Epidermal melanocyte (primary cell): ENCODE results near the gene KDM6B.
A peak's percentile ranks its signal among the peaks of the same experiment; 100 is the strongest.

ENCODE experiments used
- DNase-seq: peaks from one replicate; pipeline ENCODE4 v3.0.0; 2011; ENCODE audit warnings: low spot score; ENCODE audit not compliant: insufficient read length

The KDM6B gene

DNA sequence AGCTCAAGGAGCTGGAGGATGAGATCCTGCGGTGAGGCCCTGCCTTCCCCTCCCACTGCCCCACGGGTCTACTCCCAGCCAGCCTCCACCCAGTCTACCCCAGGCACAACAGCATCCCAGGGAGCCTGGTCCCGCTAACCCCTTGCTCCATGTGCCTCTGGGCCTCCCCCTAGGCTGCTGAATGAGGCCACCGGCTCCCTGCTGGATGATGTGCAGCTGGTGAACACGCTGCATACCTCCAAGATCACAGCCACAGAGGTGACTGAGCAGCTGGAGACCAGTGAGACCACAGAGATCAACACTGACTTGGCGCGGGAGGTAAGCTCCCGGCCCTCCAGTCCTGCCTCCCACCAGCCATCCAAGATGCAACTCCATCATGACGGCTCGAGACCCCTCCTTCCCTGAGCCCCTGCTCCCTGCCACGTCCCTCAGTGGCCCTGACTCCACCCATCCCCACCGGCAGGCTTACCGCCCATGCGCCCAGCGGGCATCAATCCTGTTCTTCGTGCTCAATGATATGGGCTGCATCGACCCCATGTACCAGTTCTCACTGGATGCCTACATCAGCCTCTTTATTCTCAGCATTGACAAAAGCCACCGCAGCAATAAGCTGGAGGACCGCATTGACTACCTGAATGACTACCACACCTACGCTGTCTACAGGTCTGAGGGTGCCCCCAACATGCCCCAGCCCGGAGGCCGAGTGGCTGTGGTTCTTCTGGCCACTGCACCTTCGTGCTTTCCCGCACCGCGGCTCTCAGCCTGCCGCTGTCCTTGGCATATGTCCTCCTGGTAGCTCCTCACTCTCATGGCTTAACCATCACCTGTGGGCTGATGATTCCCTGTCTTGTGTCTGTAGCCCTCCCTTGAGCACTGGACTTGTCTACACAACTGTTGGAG lies 15.0 kb upstream of the KDM6B start:
- no peak for DNase-seq

DNA sequence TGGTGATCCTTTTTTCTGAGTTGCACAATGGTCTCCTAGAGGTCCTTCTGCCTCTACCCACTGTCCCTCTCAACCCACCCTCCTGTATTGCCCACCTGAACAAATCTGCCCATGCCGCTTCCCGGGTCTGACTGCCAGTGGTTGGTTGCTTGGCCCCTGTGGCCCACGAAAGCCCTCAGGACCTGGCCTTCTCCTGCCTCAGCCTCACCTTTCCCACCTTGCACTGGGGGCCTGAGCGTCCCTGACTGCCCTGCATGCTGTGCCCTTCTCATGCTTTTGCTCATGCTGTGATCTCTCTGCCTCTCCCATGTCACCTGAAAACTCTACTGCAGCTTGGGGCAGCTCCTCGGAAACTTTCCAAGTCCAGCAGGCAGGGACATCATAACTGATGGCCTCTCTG lies 13.8 kb upstream of the KDM6B start:
- DNase-seq: no peak

DNA sequence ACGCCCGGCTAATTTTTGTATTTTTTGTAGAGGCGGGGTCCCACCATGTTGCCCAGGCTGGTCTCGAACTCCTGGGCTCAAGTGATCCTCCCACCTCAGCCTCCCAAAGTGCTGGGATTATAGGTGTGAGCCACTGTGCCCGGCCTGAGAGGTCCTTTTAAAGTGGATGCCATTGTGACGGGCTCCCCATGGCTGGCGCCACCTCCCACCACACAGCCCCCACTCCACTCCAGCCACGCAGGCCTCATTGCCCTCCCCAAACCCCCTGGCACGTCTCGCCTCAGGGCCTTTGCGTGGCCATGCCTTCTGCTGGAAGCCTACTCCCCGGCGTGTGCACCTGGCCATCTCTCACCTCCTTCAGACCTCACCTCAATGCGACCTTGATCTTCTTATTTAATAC lies 11.9 kb upstream of the KDM6B start:
- no peak for DNase-seq

DNA sequence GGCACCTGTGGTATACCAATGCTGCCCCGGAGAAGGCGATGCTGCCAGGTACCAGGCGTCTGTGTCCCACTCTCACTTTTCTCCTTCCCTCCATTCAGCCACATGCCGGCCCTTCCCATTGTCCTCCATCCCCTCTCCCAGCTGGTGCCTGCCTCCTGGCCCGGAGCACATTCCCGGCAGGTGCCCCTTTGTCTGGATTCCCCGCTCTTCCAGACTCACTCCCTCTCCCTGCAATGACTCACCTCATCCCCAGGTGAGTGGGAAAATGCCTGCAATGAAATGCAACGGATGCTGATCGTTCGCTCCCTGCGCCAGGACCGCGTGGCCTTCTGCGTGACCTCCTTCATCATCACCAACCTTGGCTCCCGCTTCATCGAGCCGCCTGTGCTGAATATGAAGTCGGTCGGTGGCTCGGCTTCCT lies 10.4 kb upstream of the KDM6B start:
- no peak for DNase-seq

DNA sequence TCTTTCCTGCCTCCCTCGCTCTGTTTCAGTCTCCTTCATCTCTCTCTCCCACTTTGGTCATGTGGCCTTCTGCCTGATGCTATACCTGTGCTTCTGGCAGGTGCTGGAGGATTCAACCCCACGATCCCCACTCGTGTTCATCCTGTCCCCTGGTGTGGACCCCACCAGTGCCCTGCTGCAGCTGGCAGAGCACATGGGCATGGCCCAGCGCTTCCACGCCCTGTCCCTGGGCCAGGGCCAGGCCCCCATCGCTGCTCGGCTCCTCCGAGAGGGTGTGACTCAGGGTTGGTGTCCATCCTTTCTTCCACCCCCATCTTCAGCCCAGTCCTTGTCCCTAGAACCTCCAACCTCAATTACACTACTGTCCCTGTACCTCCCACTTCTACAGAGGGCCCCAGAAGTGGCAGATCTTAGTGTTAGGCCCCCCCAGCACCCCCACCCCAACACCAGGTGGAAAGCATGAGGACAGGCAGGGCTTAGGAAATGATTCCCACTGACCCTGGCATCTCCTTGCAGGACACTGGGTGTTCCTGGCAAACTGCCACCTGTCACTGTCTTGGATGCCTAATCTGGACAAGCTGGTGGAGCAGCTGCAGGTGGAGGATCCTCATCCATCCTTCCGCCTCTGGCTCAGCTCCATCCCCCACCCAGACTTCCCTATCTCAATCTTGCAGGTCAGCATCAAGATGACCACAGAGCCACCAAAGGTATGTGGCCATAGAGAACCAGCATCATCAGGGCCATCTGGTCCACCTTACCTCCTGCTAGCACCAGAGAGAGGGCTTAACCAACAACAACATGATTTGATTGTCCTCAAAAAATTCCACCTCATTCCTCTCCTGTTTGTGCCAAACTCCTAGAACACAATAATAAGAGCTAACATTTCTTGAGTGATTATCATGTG lies 9.7 kb upstream of the KDM6B start:
- no peak for DNase-seq

DNA sequence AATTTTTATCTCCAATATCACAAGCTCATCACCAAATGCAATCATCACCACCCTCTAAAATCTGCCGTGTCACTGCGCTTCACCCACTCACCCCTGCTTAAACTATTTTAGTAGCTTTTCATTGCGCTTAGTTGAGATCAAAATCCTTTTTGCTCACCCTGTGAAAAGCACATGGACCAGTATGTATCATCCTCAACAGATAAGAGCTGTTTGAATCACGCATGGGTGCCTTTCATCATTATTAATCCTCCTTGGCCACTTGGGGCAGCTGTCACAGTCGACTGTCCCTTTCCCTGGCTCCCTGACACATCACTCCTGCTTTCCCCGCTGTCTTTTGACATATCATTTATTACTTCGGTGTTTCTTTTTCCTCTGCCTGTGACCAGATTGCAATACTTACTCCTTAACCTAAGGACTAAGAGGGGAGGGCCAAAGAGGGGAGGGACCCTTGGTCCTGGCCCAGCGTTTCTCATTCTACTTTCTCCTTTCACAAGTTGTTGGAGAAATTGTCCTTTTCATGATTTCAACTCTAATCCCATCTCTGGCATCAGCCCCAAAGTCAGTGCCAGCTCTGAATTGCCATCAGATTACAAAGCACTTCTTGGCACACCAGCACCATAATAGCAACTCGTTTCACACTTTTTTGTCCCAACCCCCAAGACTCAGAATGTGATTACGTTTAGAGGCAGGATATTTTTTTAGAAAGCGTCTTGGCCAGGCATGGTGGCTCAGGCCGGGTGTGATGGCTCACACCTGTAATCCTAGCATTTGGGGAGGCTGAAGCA lies 8.6 kb upstream of the KDM6B start:
- no peak for DNase-seq

DNA sequence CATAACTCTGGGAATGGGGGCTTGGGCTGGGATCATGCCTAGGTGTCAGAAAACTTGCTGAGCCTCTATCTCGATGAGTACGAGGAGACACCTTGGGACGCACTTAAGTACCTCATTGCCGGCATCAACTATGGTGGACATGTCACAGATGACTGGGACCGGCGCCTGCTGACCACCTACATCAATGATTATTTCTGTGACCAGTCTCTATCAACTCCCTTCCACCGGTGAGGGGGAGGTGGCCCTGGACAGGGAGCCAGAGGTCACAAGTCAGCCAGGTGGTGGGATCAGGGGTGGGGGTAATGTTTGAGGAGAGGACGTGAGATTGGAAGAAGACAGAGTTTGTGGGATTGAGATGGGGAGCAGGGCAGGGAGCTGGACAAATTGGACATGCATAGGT lies 3.4 kb upstream of the KDM6B start:
- DNase-seq: no peak

DNA sequence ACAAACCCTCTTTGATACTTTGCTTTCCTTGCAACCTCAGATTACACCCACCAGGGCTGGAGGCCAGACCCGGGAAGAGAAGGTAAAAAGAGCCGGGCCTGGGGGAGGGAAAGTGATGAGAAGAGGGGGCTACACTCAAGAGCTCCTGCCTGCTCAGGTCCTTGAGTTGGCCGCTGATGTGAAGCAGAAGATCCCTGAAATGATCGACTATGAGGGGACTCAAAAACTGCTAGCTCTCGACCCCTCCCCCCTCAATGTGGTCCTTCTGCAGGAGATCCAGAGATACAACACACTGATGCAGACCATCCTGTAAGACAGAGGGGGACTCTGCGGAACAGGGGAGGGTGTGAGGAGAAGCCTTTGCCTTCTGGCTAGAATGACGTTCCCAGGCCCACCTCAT lies 2.8 kb upstream of the KDM6B start:
- DNase-seq: no peak

DNA sequence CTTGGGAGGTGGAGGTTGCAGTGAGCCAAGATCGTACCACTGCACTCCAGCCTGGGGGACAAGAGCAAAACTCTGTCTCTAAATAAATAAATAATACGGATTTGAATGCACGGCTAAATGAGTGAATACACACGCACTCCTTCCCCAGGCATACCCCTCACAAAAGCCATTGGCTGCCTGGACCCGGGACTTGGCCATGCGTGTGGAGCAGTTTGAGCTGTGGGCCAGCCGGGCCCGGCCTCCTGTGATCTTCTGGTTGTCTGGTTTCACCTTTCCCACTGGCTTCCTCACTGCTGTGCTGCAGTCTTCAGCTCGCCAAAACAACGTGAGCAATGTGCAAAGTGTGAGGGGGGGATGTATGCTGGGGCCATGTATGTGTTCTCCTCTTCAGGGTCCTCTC lies 1.6 kb upstream of the KDM6B start:
- no peak for DNase-seq

DNA sequence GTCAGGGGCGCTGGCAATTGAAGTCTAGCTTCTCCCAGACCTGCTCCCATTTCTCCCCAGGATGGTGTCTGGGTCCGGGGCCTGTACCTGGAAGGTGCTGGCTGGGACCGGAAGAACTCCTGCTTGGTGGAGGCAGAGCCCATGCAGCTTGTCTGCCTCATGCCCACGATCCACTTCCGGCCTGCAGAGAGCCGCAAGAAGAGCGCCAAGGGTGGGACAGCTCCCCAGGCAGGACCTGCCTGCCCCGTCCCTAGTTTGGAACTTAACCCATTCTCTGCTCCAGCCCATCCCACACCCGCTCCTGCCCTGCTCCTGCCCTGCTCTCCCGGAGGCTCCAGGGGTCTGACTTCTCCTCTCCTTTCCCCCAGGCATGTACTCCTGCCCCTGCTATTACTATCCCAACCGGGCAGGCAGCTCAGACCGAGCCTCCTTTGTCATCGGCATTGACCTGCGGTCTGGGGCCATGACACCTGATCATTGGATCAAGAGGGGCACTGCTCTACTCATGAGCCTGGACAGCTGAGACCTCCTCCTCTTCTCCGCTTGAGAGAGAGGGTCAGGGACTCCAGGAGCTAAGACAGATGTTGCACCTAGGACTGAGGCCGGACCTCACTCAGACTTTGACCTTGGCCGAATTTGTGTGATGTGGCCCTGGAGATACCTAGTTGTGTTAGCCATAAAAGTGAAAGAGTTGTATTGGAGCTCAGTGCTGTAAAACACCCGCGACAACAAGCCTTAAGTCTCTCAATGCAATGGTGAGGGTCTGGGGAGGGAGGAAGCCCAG lies 814 bp upstream of the KDM6B start:
- DNase-seq: no peak

DNA sequence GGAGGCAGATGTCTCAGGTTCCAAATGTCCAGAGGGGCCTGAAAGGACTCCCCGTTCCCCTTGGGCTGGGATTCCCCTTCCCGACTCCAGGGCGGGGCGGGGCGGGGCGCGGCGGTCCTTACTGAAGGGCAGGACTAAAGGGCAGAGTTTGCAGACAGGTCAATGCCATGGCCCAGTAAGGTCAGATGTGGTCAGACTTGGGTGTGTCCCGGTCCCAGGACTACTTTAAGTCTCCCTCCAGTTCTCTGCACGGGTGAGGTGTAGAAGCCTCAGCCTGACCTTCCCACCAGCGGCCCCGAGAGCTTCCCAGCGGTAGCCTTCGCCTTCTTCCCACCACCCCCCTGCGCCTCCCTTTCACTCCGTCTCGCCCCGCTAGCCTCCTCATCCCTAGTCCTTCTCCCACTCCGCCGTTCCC lies 532 bp downstream of the KDM6B start:
- DNase-seq: no peak

DNA sequence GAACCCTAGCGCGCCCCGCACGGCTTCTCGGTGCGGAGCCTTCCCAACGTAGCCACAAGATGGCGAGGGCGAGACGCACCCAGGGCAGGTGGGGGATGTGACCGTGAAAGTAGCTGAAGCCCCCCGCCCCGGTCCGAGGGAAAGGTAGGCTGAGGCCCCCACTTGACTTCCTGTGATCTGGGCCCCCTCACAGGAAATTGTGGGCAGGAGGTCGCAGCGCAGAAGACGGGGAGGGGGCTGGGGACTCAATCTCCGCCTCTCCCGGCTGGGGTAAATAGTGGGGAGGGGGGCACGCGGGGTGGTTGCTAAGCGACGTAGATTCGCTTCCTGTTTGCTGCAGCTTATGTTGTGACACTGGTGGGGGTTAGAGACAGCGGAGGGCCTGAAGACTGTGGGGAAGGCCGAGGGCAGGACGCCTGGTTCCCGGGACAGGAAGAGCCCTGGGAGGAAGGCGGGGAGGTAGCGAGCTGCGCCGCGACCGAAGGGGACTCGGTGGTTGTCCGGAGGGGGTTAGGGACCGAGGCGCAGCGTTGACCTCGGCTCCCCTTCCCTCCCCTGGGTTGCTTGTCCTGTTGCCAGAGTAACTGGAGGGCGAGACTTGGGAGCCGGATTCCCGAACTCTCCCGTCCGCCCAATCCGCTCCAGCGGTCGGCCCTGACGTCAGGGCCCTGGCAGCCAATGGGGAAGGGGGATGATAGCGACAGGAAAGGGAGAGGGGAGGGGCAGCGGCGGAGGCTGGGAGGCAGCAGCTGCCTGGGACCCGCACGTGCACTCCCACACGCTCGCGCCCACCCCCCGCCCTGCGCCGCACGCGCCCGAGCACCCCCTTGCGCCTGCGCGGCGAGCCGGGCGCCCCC lies 1.2 kb downstream of the KDM6B start:
- DNase-seq: peak; percentile 88

DNA sequence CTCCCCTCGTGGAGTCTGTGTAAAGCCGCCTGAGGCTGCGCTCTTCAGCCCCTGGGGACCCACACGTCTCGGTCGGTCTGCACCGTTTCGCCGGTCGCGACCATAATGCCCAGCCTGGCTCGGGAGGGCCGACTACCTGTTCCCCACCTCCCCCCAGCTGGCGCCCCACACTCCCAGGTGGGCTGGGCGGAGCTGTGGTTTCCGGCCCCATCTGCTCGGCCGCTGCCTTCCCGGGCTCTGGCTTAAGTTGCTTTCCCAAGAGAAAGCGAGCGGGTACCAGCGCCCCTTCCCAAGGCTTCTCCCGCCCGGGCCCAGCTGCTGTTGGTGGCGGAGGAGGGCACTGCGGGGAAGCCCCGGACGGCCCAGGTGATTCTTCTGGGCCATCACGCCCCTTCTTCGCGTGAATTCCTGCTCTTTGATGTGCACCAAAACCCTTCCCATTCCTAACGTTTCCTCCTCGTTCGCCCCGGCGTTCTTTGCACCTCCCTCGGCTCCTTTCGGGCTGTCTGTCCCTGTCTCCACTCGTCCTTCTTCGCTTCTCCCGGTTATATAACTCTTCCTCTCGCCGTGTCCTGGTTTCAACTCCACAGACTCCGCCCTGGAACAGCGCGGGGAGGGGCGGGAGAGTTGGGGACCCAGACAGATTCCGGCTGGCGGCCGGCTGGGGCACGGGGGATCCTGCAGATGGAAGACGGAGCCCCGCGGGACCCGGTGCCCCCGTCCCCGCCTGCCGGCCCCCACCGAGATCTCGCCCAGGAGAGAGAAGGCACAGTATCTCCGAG lies 2.0 kb downstream of the KDM6B start:
- no peak for DNase-seq

DNA sequence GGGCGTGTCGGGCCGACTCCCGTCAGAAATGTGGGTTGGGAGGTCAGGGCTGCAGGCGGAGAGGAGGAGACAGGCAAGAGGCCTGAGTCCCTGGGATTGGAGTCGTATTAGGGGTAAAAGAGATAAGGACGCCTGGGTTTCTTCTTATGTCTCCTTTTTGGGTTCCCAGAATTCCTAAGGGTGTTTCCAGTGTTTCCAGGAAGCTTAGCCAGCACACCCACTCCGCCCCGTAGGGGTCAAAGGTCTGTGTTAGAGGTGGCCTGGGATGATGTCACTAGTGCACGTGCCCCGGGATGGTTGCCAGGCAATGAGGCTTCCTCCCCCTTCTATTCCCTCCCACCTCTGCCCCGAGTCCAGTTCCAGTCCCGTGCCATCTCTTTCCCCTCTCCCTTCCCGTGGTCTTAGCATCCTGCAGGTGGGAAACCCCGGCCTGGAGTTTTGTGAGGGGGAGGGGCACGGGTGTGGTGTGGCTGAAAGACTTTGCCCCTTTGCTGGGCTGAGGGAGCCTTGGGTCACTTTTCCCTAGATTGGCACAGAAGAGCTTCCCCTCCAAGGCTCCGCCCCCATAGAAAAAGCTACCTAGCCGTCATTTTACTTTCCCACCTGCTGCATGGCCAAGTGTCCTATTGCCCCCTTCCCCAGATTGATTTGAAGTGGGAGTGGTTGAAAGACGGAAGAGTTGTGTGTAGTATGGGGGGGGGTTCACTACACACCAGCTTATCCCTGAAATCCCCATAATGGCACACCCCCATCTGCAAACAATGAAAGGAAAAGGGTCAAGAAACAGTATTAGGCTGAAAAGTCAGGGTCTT lies 2.8 kb downstream of the KDM6B start:
- DNase-seq: no peak

DNA sequence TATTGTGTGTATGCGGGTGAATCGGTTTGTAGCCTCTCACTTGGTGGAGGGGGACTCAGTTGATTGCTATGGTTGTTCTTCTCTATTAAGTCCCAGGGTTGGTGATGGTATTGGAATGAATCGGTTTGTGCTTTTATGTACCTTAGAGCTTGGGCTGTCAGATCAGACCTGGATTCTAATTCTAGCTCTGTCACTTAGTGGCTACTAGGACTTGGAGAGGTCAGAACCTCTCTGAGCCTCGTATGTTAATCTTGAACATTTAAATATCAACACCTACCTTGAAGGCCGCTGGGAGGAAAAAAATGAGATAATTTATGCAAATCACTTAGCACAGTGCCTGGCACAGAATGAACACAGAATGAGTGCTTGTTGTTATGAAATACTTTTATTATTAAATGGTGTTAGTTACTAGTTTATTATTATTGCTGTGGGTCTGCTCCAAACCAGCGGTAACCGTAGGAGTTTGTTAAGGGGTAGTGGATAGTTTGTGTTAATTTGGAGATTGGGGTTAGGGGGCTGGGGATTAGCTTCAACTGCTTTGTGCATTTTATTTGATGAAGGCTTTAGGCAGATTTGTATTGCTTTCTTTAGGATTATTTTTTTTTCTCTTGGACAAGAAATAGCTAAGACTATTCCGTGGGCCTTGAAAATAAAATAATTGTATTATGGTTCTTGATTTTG lies 3.5 kb downstream of the KDM6B start:
- no peak for DNase-seq

DNA sequence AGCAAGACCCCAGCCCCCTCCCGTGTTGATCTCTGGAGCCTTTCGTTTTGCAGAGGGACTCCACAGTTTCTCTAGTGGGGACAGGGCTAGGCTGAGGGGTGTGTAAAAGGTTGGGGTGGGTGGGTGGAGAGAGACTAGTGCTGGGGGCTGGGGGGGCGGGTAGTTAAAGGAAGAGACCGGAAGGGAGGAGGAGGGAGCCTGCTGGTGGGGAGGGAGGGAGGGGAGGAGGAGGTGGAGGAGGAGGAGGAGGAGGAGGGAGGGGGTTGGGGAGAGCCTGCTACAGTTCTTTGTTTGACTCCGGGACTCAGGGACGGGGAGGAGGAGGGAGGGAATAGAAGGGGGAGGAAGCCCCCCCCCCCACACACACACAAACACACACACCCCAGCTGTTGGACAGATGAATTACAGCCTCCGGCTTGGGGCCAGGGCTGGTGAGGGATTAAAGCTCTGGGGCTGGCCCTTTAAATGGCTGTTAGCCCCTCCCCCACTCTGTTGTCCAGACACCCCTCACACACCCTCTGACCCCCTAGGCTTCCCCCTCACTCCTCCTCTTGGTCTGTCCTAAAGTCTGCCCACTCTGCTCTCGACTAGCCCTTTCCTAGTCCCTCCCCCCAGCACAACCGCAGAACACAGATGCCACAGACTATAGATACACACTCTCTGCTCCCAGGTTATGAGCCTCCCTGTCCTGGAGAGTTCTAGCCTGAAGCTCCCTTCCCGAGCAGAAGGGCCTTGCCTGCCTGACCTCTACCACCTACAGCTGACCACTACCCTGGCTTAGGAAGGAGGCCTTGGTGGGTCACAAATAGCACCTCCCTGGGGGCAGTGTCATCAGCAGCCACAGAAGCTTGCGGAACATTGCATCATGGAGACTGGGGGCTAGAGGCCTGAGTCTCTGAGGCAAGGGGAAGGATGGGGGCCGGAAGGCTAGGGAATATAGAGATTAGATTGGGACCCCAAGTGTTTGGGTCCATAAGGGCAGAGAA lies 4.4 kb downstream of the KDM6B start:
- peak; percentile 33 for DNase-seq
